GM12873 (cell line): ENCODE measurements around the gene FAM216A.

ENCODE experiments used
- TF ChIP-seq, protein P1 (sequence below): IDR thresholded peaks from 2 replicates; pipeline ENCODE4 v1.5.1; 2012; ENCODE audit warnings: low read depth, mild to moderate bottlenecking, moderate library complexity, low read length, control low read depth; ENCODE audit not compliant: insufficient read depth; ENCODE audit errors: missing control alignments

Gene FAM216A

DNA sequence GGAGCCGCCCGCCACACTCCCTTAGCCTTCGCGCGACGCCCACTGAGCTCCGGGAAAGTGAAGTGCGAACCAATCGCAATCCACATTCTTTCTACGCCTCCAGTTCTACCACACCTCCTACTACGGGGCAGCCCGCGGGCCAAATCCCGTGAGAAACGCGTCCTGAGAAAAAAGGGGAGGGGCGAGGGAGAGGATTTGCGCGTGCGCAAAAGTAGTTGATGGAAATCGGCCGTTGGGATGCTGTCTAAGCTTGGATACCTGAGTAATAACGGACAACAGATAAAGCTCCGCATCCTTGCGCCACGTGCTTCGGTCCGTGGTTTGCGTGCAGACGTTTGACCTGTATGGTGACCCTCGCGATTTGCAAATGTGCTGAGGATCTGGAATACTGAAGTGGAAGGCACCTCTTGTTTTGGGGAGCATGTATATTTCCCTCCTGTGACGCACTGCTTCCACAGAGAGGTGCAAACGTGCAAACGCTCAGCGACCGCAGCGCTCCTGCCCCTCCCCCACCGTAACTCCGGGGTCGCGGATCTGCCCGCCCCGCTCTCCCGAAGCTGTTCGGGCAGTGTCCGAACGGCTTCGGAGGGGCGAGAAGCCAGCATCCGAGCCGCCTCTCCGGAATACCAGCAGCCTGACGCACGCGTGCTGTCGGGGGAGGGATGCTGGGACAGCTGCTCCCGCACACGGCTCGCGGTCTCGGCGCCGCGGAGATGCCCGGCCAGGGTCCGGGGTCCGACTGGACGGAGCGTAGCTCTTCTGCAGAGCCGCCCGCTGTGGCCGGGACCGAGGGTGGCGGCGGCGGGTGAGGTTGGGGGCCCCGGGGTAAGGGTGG is at the start of gene FAM216A, which contains the start of gene GPN3:
Gene FAM216A (plus strand): TSS at position 632 of the 835 bp plus-strand sequence. CDS start 31 bp downstream, at position 663.
Gene GPN3 (minus strand): TSS at position 44 of the 835 bp plus-strand sequence. CDS start 54 bp downstream, outside the sequence.
- TF ChIP-seq, protein P1, sequence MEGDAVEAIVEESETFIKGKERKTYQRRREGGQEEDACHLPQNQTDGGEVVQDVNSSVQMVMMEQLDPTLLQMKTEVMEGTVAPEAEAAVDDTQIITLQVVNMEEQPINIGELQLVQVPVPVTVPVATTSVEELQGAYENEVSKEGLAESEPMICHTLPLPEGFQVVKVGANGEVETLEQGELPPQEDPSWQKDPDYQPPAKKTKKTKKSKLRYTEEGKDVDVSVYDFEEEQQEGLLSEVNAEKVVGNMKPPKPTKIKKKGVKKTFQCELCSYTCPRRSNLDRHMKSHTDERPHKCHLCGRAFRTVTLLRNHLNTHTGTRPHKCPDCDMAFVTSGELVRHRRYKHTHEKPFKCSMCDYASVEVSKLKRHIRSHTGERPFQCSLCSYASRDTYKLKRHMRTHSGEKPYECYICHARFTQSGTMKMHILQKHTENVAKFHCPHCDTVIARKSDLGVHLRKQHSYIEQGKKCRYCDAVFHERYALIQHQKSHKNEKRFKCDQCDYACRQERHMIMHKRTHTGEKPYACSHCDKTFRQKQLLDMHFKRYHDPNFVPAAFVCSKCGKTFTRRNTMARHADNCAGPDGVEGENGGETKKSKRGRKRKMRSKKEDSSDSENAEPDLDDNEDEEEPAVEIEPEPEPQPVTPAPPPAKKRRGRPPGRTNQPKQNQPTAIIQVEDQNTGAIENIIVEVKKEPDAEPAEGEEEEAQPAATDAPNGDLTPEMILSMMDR = no peak

GRCh38 chr12:110421159-110421661 is 47.4 kb upstream of the FAM216A start:
- TF ChIP-seq, protein P1 = no peak

DNA sequence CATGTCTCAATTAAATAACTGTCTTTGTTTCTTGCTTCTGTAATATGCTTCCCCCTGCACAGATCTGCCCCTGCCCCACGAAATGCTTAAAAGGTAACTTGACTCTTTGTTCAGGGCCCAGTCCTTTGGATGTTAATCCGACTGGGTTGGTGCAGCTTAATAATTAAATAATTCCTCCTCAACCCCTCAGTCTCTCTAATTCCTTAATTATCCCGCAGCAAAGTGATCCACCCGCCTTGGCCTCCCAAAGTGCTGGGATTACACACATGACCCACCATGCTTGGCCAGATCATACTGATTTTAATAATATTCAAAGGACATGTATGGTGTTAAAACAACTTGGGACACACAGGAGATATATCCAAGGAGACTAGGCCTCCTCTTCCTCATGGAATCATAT is 46.9 kb upstream of the FAM216A start:
- TF ChIP-seq, protein P1 = no peak

- TF ChIP-seq, protein P1 = no peak
These were observed 44.4 kb upstream of the FAM216A start for GRCh38 chr12:110424237-110424636.

DNA sequence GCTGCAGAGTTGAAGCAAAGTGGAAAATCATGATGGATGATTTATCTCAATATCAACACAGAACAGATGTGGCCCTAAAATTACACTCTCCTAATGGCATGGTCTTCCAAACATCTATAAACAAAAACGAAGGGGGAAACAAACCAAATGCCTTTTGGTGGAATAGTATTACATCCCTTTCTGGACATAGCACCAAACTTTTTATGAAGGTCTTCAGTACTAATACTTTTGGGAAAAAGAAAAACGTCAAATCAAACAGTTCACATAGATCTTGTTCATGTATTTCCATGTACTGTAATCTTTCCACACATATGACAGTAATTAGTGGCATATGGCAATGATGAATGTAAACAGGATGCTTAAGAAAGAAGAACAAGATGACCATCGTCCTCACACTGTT is 42.2 kb upstream of the FAM216A start:
- TF ChIP-seq, protein P1 = no peak

DNA sequence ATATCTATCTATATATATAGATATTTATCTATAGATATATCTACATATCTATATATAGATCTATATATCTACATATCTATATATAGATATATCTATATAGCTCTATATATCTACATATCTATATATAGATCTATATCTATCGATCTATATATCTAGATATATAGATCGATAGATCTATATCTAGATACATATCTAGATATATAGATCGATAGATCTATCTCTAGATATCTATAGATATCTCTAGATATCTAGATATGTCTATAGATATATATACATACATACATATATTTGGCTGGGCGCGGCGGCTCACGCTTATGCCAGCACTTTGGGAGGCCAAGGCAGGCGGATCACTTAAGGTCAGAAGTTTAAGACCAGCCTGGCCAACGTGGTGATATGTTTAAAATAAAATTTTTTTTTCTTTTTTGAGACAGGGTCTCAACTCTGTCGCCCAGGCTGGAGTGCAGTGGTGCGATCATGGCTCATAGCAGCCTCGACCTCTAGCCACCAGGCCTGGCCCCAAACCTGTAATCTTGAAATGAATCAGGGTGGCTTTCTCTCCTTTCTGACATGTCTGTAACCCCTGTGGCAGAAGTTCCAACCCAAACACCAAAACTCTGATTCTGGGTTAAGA is 36.6 kb upstream of the FAM216A start:
- TF ChIP-seq, protein P1 = no peak

DNA sequence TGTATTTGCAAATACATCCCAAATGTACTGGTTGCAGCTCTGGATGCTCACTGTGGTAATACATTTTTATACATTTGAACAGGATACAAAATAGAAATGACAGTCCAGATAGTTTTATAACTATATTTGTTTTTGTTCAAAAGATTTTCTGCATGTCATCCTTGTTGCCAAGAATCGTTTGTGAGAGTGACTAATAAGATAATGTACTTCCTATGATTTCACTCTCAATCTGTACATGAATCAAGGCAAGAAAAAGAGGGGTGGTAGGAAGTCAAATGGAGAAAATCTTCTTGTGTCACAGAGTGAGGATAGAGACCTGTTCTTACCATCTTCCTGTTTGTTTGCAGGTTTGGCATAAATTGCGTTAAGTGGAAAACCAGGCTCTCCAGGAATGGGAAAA is 32.4 kb upstream of the FAM216A start:
- TF ChIP-seq, protein P1 = no peak
